Keratinocyte (primary cell): ENCODE measurements around the gene DMGDH. TPM values are rescaled to one million over a fixed set of nuclear protein-coding genes. Genes with fewer than 3 reads are reported as not detected.

ENCODE experiments used
- DNase-seq: peaks from one replicate; pipeline ENCODE4 v3.0.0-alpha.2; 2011; ENCODE audit warnings: low read depth, missing footprints, low spot score
- FAIRE-seq: peaks from 2 replicates; lab custom pipeline; 2011; peaks lifted over from hg19 to GRCh38; lab: Jason Lieb, UNC
- H2AFZ ChIP-seq: 2 replicates; pipeline ENCODE4 v1.6.0; 2012; ENCODE audit warnings: low read length, control low read depth, inconsistent platforms; ENCODE audit not compliant: control insufficient read depth
- H3K27ac ChIP-seq: 2 replicates; pipeline ENCODE4 v1.5.1; 2011; ENCODE audit warnings: low read length; ENCODE audit not compliant: control insufficient read depth, insufficient read depth
- H3K27me3 ChIP-seq: 3 replicates; pipeline ENCODE4 v1.6.0; 2011; ENCODE audit warnings: low read length; ENCODE audit not compliant: control insufficient read depth, insufficient read depth; ENCODE audit errors: extremely low read depth
- H3K36me3 ChIP-seq, 2 experiments: 2 replicates in 1 of 2; 3 replicates in 1 of 2; pipeline ENCODE4 v1.5.1; 2011; ENCODE audit warnings: low read length in 2 of 2, mild to moderate bottlenecking in 1 of 2; ENCODE audit not compliant: control insufficient read depth in 2 of 2, insufficient read depth in 2 of 2; ENCODE audit errors: extremely low read depth in 1 of 2
- H3K4me1 ChIP-seq: 3 replicates; pipeline ENCODE4 v1.5.1; 2011; ENCODE audit warnings: low read length; ENCODE audit not compliant: control insufficient read depth, insufficient read depth; ENCODE audit errors: extremely low read depth
- H3K4me2 ChIP-seq: 3 replicates; pipeline ENCODE4 v1.6.0; 2011; ENCODE audit warnings: low read depth, low read length; ENCODE audit not compliant: control insufficient read depth, insufficient read depth; ENCODE audit errors: extremely low read depth
- H3K4me3 ChIP-seq, 3 experiments: fragments of 200-600 bp in 1 of 3; sonication (generic) in 1 of 3; 2 replicates in 2 of 3; 3 replicates in 1 of 3; pipeline ENCODE4 v1.5.1; 2011 to 2016; ENCODE audit warnings: low read length in 3 of 3, mild to moderate bottlenecking in 3 of 3, control low read depth in 2 of 3, inconsistent platforms in 1 of 3, low read depth in 1 of 3, mixed read lengths in 1 of 3, mixed run types in 1 of 3, moderate library complexity in 1 of 3; ENCODE audit not compliant: control insufficient read depth in 2 of 3, insufficient read depth in 2 of 3; ENCODE audit errors: extremely low read depth in 1 of 3
- H3K79me2 ChIP-seq: 2 replicates; pipeline ENCODE4 v1.6.0; 2012; ENCODE audit warnings: low read length; ENCODE audit not compliant: control insufficient read depth, insufficient read depth
- H3K9ac ChIP-seq: 3 replicates; pipeline ENCODE4 v1.6.0; 2011; ENCODE audit warnings: low read length; ENCODE audit not compliant: control insufficient read depth, insufficient read depth; ENCODE audit errors: extremely low read depth
- H3K9me1 ChIP-seq: 3 replicates; pipeline ENCODE4 v1.6.0; 2011; ENCODE audit warnings: low read length; ENCODE audit not compliant: control insufficient read depth, insufficient read depth; ENCODE audit errors: extremely low read depth
- H3K9me3 ChIP-seq: 2 replicates; pipeline ENCODE4 v1.5.1; 2012; ENCODE audit warnings: low read depth, low read length; ENCODE audit not compliant: control insufficient read depth
- H4K20me1 ChIP-seq: 3 replicates; pipeline ENCODE4 v1.6.0; 2011; ENCODE audit warnings: low read length; ENCODE audit not compliant: control insufficient read depth, insufficient read depth; ENCODE audit errors: extremely low read depth
- EZH2 ChIP-seq: IDR thresholded peaks from one replicate; pipeline ENCODE4 v1.6.1; 2012; ENCODE audit warnings: inconsistent platforms, mild to moderate bottlenecking, low read length, moderate library complexity
- dilution Hi-C: fragments of 300-500 bp; cut with MboI; formaldehyde crosslinking; loops from one replicate; pipeline ENCODE4 v1.7.0; 2020; ENCODE audit warnings: low sequenced_read_pairs; ENCODE audit not compliant: extremely low pct_ligation_motif_present
- polyA plus RNA-seq, 5 experiments: library from polyadenylated mRNA; depleted of rRNA in 3 of 5; stranded (reverse) in 3 of 5; stranded (forward) in 1 of 5; unstranded in 1 of 5; fragments of >200 nt; gene quantifications; 1 replicate in 1 of 5; 2 replicates in 3 of 5; 3 replicates in 1 of 5; pipeline versions ENCODE4 v1.2.1 to v1.2.3, GENCODE V29; 2011 to 2012; ENCODE audit warnings: missing spikeins in 2 of 5, low read depth in 1 of 5, low replicate concordance in 1 of 5
- TF ChIP-seq, protein P1 (sequence below), 3 experiments: IDR thresholded peaks in 1 of 3; conservative IDR thresholded peaks in 1 of 3; optimal IDR thresholded peaks in 1 of 3; 2 replicates in 2 of 3; 3 replicates in 1 of 3; pipeline versions ENCODE3 to v1.5.1; 2011; ENCODE audit warnings: low read length in 3 of 3, mild to moderate bottlenecking in 3 of 3, moderate library complexity in 2 of 3, control low read depth in 1 of 3, inconsistent platforms in 1 of 3; ENCODE audit not compliant: insufficient read depth in 2 of 3; ENCODE audit errors: extremely low read depth in 1 of 3

DMGDH gene
- polyA plus RNA-seq, 1 donor (not counting 4 experiments of a cell fraction or from before 2014, with no cell fraction given): 0.20 TPM

GRCh38 chr5:79022771-79023170 lies 46.7 kb downstream of the DMGDH start:
- H3K4me3 ChIP-seq: no peak overlapping the region

DNA sequence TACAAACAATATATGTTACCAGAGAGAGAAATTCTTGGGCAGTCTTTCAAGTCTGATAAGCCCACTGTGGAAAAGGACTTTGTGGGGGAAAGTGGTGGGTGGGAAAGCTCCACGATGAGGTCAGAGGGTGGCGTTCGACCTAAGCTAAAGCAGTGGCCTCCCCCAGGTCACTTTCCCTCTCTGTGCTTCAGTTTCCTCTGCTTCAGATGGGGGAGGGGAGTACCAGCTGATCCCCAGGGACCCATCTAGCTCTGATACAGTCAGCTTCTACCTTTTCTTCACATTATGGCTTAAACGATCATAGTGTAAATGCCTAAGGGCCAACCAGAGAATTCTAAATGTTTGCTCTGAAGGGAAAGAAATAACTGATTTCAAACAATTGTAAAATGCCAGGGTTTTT lies 47.7 kb downstream of the DMGDH start:
- peaks cover 10% of the 10 kb centered on the region for H3K27me3 ChIP-seq
- H4K20me1 ChIP-seq: no peaks in the 10 kb centered on the region
- H3K79me2 ChIP-seq: no peaks in the 10 kb centered on the region
- peaks cover 4% of the 10 kb centered on the region for H3K4me1 ChIP-seq
- H3K9me3 ChIP-seq: no peaks in the 10 kb centered on the region
- no peak overlapping the region for H2AFZ ChIP-seq
- H3K9ac ChIP-seq: no peak overlapping the region
- FAIRE-seq (no peak), DNase-seq (no peak)
- no peak for TF ChIP-seq EZH2
- TF ChIP-seq, protein P1, sequence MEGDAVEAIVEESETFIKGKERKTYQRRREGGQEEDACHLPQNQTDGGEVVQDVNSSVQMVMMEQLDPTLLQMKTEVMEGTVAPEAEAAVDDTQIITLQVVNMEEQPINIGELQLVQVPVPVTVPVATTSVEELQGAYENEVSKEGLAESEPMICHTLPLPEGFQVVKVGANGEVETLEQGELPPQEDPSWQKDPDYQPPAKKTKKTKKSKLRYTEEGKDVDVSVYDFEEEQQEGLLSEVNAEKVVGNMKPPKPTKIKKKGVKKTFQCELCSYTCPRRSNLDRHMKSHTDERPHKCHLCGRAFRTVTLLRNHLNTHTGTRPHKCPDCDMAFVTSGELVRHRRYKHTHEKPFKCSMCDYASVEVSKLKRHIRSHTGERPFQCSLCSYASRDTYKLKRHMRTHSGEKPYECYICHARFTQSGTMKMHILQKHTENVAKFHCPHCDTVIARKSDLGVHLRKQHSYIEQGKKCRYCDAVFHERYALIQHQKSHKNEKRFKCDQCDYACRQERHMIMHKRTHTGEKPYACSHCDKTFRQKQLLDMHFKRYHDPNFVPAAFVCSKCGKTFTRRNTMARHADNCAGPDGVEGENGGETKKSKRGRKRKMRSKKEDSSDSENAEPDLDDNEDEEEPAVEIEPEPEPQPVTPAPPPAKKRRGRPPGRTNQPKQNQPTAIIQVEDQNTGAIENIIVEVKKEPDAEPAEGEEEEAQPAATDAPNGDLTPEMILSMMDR (optimal IDR thresholded peaks at IDR 0.05 in 1 of 3, IDR thresholded peaks at IDR 0.05 in 1 of 3, conservative IDR thresholded peaks at IDR 0.05 in 1 of 3; ENCODE audit: extremely low read depth in 1 of 3, insufficient read depth in 2 of 3, low read length in 3 of 3): no peak
- H3K4me2 ChIP-seq: no peak overlapping the region
- no peak overlapping the region for H3K4me3 ChIP-seq
- no peaks in the 10 kb centered on the region for H3K36me3 ChIP-seq
- no peak overlapping the region for H3K27ac ChIP-seq
- no peaks in the 10 kb centered on the region for H3K9me1 ChIP-seq
- dilution Hi-C loops: no loop called here

More at GRCh38 chr5:79022771-79023170, 46.7 kb downstream of the DMGDH start:
- Histone ChIP-seq H3K9me3 (no peaks in the 10 kb centered on the region), H4K20me1 (no peaks in the 10 kb centered on the region), H3K4me1 (peaks cover 4% of the 10 kb centered on the region), H3K4me2 (no peak overlapping the region), H3K9ac (no peak overlapping the region), H2AFZ (no peak overlapping the region), H3K27me3 (peaks cover 10% of the 10 kb centered on the region), H3K36me3 (no peaks in the 10 kb centered on the region), H3K27ac (no peak overlapping the region), H3K9me1 (no peaks in the 10 kb centered on the region), H3K79me2 (no peaks in the 10 kb centered on the region)
- no peak for FAIRE-seq
- dilution Hi-C loops: no loop called here
- no peak for TF ChIP-seq EZH2
- TF ChIP-seq, protein P1 (optimal IDR thresholded peaks at IDR 0.05 in 1 of 3, IDR thresholded peaks at IDR 0.05 in 1 of 3, conservative IDR thresholded peaks at IDR 0.05 in 1 of 3; ENCODE audit: extremely low read depth in 1 of 3, insufficient read depth in 2 of 3, low read length in 3 of 3): no peak
- DNase-seq: no peak
